GM12801 (cell line): Measurements from ENCODE around the gene NOL4L.

Experiments
- TF ChIP-seq, protein P1 (sequence below): IDR thresholded peaks from one replicate; pipeline ENCODE4 v1.5.1; 2011; ENCODE audit warnings: control low read depth; ENCODE audit not compliant: insufficient read length; ENCODE audit errors: extremely low read depth

The NOL4L gene

DNA sequence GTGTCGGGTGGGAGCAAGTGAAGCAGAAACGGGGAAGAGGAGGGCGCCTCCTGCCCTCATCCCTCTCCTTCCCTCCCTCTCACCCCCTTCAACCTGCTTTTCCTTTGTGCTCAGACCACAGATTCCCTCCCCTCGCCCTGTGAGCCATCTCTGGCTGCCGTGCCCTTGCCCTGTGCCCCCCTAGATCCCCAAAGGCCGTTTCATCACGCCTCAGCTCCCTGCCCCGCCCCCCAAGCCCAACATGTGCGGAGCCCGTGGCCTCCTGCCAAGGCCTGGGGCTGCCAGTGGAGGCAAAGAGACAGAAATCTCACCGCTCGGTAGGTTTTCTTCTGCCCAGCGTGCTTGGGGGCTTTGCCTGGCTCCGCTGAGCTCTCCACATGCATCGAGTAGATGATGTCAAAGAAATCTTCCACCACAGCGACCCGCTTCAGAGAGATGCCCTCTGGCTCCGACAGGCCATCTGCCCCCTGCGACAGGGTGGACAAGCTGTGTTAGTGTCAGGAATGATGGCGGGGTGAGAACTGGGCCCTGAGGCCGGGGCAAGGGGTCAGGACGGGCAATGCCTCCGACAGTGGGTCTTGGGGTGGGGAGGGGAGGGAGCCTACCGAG is 57.6 kb downstream of the NOL4L start:
- TF ChIP-seq, protein P1, sequence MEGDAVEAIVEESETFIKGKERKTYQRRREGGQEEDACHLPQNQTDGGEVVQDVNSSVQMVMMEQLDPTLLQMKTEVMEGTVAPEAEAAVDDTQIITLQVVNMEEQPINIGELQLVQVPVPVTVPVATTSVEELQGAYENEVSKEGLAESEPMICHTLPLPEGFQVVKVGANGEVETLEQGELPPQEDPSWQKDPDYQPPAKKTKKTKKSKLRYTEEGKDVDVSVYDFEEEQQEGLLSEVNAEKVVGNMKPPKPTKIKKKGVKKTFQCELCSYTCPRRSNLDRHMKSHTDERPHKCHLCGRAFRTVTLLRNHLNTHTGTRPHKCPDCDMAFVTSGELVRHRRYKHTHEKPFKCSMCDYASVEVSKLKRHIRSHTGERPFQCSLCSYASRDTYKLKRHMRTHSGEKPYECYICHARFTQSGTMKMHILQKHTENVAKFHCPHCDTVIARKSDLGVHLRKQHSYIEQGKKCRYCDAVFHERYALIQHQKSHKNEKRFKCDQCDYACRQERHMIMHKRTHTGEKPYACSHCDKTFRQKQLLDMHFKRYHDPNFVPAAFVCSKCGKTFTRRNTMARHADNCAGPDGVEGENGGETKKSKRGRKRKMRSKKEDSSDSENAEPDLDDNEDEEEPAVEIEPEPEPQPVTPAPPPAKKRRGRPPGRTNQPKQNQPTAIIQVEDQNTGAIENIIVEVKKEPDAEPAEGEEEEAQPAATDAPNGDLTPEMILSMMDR, result no peak

DNA sequence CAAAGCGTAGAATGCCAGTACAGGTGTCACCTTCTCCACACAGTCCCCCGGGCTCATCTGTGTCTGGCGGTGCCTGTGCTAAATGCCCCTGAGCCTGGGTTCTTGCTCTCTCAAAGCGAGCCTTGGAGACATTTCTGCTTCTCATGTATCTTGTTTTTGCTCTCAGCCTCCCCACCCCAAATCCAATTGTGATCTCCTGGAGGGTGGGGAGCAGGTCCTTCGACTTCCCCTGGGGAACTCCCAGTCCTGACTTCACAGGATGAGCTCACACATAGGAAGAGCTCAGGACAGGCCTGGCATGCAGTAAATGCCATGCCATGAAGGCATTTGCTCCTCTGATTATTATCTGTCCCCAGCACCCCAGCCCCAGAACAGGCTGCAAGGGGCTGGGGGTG is 58.1 kb downstream of the NOL4L start:
- TF ChIP-seq, protein P1, result no peak

GRCh38 chr20:32526541-32526940 is 58.6 kb downstream of the NOL4L start:
- TF ChIP-seq, protein P1, result no peak

DNA sequence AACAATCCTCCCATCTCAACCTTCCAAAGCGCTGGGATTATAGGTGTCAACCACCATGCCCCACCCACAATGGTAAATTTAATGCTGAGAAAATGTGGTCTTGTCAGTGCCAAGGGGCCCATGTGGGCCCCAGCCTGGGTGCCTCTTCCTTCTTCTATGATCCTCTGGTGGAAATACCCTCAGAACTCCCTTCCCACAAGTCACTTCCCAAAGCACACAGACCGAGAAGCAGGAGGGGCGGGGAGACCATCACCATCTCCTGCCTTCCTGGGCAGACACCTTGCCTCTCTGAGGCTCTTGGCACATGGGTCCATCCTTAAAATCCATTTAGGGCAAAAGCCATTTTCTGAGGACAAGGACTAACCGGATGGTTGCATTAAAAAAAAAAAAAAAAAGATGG is 59.0 kb downstream of the NOL4L start:
- TF ChIP-seq, protein P1, result no peak

GRCh38 chr20:32524829-32525501 is 60.2 kb downstream of the NOL4L start:
- TF ChIP-seq, protein P1, result no peak

DNA sequence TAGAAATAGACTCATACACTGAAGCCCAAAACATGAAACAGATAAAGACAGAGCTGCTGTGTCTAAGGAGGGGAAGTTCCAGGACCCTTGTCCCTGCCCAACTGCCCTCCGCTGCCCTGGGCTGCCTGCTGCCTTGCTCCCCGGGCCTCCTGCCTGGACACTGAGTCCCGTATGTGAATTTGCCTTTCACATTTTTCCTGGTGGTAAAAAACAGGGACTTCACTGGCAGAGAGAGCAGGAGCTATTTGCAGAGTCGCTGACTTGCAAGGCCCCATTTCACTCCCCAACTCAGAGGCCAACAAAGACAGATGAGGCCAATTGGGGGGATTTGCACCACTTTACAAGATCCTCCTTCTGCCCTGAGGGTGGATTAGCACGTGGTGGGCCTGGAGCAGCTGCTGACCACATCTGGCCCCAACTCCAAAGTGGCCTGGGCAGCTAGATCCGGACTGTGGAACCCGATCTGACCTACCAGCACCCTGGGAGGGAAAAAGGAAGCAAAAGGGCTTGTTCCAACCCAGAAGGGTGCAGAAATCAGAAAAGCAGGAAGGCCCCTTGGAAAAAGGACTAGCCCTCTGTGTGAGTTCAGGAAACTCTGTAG is 61.4 kb downstream of the NOL4L start:
- TF ChIP-seq, protein P1, result no peak

DNA sequence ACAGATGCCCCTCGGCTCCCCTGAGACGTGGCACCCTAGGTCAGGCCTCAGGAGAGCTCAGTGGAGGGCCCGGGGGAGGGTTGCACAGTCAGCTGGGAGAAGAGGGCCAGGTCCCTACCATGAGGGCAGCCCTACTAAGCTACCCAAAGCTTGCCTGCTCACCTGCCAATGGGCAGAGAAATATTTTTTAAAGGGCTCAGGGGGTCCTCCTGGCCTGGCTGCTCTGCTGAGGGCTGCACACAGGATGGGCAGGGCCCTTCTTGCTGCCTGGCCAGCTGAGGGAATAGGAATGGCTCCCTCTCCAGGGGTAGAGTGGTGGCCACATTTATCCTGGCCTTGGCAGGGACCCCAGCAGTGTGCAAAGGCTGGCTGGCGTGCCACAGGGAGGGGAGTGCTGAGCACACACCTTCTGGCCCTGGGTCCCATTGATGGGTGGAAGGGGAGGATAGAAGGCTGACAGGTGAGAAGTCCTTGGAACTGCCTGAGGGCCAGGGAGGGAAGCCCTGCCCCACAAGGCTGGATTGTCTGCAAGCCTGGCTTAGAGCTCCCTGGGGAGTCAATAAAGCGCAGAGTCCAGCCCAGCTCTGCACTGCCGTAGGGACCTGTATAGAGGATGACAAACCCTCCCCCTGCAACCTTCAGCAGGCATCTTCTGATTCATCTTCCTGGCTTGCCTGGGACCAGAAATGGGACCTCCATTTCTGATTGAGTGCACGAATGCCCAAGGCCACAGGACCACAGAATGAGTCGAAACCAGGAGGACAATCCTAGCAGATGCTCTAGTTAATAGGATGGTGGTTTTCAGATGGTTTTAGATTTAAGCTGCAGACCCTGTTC is 62.1 kb downstream of the NOL4L start:
- TF ChIP-seq, protein P1, result no peak
